Parathyroid adenoma (tissue), 2 donors: ENCODE measurements around the gene CRYGB.
A peak's percentile ranks its signal among the peaks of the same experiment; 100 is the strongest.

Experiments used
- H2AFZ ChIP-seq: fragments of 300-600 bp; sonication (generic); one replicate; pipeline ENCODE4 v1.7.0; 2017; ENCODE audit warnings: antibody characterized with exemption, mild to moderate bottlenecking
- H3K27ac ChIP-seq: fragments of 300-600 bp; sonication (generic); one replicate; pipeline ENCODE4 v1.7.0; 2017
- H3K27me3 ChIP-seq: fragments of 300-600 bp; sonication (generic); one replicate; pipeline ENCODE4 v1.7.0; 2017; ENCODE audit warnings: low read length; ENCODE audit not compliant: control insufficient read depth, insufficient read depth
- H3K36me3 ChIP-seq: fragments of 300-600 bp; sonication (generic); one replicate; pipeline ENCODE4 v1.7.0; 2017; ENCODE audit warnings: low read length; ENCODE audit not compliant: control insufficient read depth, insufficient read depth
- H3K4me1 ChIP-seq: fragments of 300-600 bp; sonication (generic); one replicate; pipeline ENCODE4 v1.7.0; 2017; ENCODE audit warnings: control low read depth
- H3K4me2 ChIP-seq: fragments of 300-600 bp; sonication (generic); one replicate; pipeline ENCODE4 v1.7.0; 2017; ENCODE audit warnings: low read length
- H3K4me3 ChIP-seq: fragments of 300-600 bp; sonication (generic); one replicate; pipeline ENCODE4 v1.7.0; 2017; ENCODE audit warnings: low read depth, low read length
- H3K79me2 ChIP-seq: fragments of 300-600 bp; sonication (generic); one replicate; pipeline ENCODE4 v1.7.0; 2017; ENCODE audit warnings: control low read depth
- H3K9ac ChIP-seq: fragments of 300-600 bp; sonication (generic); one replicate; pipeline ENCODE4 v1.7.0; 2017; ENCODE audit warnings: mild to moderate bottlenecking
- H3K9me3 ChIP-seq: fragments of 300-600 bp; sonication (generic); one replicate; pipeline ENCODE4 v1.7.0; 2017; ENCODE audit warnings: low read length; ENCODE audit not compliant: control insufficient read depth
- CTCF ChIP-seq: fragments of 300-600 bp; sonication (generic); IDR thresholded peaks from one replicate; pipeline ENCODE4 v1.7.0; 2017; ENCODE audit warnings: antibody characterized with exemption, mild to moderate bottlenecking
- donor health status: primary hyperparathyroidism.

The CRYGB gene

GRCh38 chr2:208153156-208153555, 7.2 kb upstream of the CRYGB start:
- Histone ChIP-seq H3K27ac (no peak overlapping the region), H3K9me3 (no peaks in the 10 kb centered on the region), H2AFZ (no peak overlapping the region), H3K4me3 (no peak overlapping the region), H3K4me2 (no peak overlapping the region), H3K9ac (no peak overlapping the region), H3K4me1 (no peaks in the 10 kb centered on the region), H3K27me3 (no peaks in the 10 kb centered on the region), H3K36me3 (no peaks in the 10 kb centered on the region), H3K79me2 (no peaks in the 10 kb centered on the region)
- no peak for TF ChIP-seq CTCF

- H2AFZ ChIP-seq: no peak overlapping the region
- no peak overlapping the region for H3K4me3 ChIP-seq
- H3K36me3 ChIP-seq: no peaks in the 10 kb centered on the region
- no peaks in the 10 kb centered on the region for H3K79me2 ChIP-seq
- no peaks in the 10 kb centered on the region for H3K9me3 ChIP-seq
- no peak overlapping the region for H3K4me2 ChIP-seq
- no peaks in the 10 kb centered on the region for H3K4me1 ChIP-seq
- H3K9ac ChIP-seq: no peak overlapping the region
- H3K27ac ChIP-seq: no peak overlapping the region
- no peak for TF ChIP-seq CTCF
- H3K27me3 ChIP-seq: no peaks in the 10 kb centered on the region
These were observed 5.0 kb upstream of the CRYGB start for GRCh38 chr2:208150956-208151355.

- H3K4me3 ChIP-seq: no peak overlapping the region
- no peak overlapping the region for H3K27ac ChIP-seq
- H2AFZ ChIP-seq: no peak overlapping the region
- no peak overlapping the region for H3K9ac ChIP-seq
- no peaks in the 10 kb centered on the region for H3K9me3 ChIP-seq
- H3K27me3 ChIP-seq: no peaks in the 10 kb centered on the region
- no peaks in the 10 kb centered on the region for H3K4me1 ChIP-seq
- TF ChIP-seq CTCF: no peak
- H3K79me2 ChIP-seq: no peaks in the 10 kb centered on the region
- no peak overlapping the region for H3K4me2 ChIP-seq
- no peaks in the 10 kb centered on the region for H3K36me3 ChIP-seq
These were observed 4.1 kb upstream of the CRYGB start for GRCh38 chr2:208150094-208150493.

- H3K9ac ChIP-seq: no peak overlapping the region
- H3K79me2 ChIP-seq: no peaks in the 10 kb centered on the region
- no peaks in the 10 kb centered on the region for H3K27me3 ChIP-seq
- H3K4me2 ChIP-seq: no peak overlapping the region
- H2AFZ ChIP-seq: no peak overlapping the region
- H3K4me1 ChIP-seq: no peaks in the 10 kb centered on the region
- H3K9me3 ChIP-seq: no peaks in the 10 kb centered on the region
- H3K36me3 ChIP-seq: no peaks in the 10 kb centered on the region
- H3K4me3 ChIP-seq: no peak overlapping the region
- no peak overlapping the region for H3K27ac ChIP-seq
- TF ChIP-seq CTCF: peak; percentile 20
These were observed 2.8 kb upstream of the CRYGB start for GRCh38 chr2:208148803-208149202.

- Histone ChIP-seq H3K4me1 (no peaks in the 10 kb centered on the region), H3K9ac (no peak overlapping the region), H3K27me3 (no peaks in the 10 kb centered on the region), H3K79me2 (no peaks in the 10 kb centered on the region), H2AFZ (no peak overlapping the region), H3K27ac (no peak overlapping the region), H3K36me3 (no peaks in the 10 kb centered on the region), H3K4me2 (no peak overlapping the region), H3K9me3 (no peaks in the 10 kb centered on the region), H3K4me3 (no peak overlapping the region)
- TF ChIP-seq CTCF: no peak
These were observed 1.8 kb upstream of the CRYGB start for GRCh38 chr2:208147759-208148158.
